Activated CD8-positive, alpha-beta memory T cell treated with anti-CD3 and anti-CD28 coated beads, Interleukin-2, amount 50 U/mL, for 24 hours (primary cell): Measurements from ENCODE around the gene IQCH.

ENCODE experiments used
- DNase-seq: peaks from one replicate; pipeline ENCODE4 v3.0.0-alpha.2; 2020; ENCODE audit errors: extremely low read depth

Gene IQCH

DNA sequence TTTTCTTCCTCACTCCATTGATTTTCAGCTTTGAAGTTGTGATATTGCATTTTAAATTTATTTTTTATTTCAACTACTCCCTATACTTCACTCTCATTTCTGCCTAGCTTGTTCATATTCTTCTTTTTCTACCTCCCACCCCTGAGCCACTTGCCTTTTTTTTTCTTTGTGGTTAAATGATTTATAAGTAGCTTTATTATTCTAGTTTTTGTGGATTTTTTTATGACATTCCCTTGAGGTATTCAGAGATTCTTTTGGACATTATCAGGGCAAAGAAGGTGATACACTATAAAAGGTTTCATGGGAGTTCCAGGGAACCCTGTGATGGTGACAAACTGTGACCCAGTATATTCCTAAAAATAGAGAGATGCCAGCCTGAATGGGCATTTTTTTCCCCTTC is 269.6 kb downstream of the IQCH start:
- DNase-seq: no peak

DNA sequence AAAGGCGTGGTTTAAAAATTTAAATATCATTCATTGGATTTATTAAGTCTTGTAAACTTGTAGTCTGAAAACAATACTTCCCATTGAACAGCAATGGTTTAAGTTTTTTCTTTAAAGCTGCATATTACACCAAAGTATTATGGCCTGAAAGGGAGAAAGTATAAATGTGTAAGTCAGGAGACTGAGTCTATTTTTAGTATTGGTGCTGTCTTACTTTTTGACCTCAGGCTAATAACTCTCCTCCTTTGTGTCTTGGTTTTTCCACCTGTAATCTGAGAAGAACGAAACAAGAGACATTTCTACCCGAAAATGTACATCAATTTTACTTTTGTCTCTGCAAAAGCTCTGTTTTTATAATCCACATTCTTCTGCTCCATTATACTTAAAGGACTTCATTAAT is 273.9 kb downstream of the IQCH start:
- no peak for DNase-seq

DNA sequence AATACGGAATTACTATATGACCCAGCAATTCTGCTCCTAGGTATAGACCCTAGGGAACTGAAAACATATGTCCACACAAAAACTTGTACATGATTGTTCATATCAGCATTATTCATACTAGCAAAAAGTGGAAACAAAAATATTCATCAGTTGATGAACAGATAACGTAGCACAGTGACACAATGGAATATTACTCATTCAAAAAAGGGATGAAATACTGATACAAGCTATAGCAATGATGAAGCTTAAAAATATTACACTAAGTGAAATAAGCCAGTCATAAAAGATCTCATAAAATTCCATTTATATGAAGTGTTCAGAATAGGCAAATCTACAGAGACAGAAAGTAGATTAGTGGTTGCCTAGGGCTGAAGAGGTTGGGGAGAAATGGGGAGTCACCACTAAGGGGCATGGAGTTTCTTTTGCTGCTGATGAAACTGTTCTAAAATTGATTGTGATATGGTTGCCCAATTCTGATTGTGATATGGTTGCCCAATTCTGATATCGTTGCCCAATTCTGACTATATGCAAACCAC is 276.9 kb downstream of the IQCH start:
- no peak for DNase-seq

DNA sequence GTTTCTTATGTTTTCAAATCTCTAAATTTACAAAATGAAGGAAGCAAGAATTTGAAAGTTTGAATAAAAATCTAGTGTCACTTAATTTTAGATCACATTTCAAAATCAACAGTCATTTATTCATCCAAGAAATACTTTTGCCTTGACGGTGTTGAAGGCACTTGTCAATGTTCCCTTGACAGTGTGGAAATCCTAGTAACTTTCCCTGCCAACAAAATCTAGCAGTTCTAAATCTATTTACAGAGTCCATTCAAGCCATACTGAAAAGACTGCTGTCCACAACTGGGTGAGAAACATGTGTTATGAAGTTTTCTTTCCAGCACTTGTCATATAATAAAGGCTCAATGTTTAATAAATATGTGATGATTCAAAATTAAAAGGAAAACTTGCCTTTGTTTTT is 279.3 kb downstream of the IQCH start:
- no peak for DNase-seq

DNA sequence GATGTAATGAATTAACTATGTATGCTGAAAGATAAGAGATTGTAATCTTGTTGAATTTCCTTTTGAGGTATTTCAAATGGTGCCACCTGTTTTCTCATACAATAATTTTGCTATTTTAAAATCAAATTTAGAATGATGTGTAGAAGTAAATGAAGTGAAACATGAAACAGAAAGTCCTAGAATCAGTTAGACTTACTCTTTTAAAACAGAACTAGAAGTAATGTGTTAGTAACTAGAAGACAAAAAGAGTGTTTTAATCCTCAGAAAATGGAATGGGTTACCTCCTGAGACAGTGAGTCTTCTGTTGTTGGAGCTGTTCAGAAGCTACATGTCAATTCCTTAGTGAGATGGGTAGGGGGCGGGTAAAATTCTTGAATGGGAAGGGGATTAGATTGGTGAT is 279.8 kb downstream of the IQCH start:
- DNase-seq: no peak

DNA sequence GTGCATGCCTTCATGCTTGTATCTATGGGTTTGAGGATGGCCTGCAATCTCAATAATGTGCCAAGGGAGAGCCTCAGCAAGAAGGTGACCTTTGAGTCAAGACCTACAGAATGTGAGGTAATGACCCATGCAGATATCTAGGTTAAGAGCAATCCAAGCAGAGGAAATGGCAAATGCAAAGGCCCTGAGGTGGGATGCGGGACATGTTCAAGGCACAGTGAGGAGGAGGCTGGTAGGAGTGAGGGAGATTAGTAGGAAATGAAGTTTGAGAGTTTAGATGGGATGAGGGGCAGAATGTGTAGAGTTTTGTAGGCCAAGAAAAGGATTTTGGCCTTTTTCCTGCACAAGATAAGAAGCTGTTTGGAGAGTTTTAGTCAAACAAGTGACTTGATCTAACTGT is 283.2 kb downstream of the IQCH start:
- no peak for DNase-seq

DNA sequence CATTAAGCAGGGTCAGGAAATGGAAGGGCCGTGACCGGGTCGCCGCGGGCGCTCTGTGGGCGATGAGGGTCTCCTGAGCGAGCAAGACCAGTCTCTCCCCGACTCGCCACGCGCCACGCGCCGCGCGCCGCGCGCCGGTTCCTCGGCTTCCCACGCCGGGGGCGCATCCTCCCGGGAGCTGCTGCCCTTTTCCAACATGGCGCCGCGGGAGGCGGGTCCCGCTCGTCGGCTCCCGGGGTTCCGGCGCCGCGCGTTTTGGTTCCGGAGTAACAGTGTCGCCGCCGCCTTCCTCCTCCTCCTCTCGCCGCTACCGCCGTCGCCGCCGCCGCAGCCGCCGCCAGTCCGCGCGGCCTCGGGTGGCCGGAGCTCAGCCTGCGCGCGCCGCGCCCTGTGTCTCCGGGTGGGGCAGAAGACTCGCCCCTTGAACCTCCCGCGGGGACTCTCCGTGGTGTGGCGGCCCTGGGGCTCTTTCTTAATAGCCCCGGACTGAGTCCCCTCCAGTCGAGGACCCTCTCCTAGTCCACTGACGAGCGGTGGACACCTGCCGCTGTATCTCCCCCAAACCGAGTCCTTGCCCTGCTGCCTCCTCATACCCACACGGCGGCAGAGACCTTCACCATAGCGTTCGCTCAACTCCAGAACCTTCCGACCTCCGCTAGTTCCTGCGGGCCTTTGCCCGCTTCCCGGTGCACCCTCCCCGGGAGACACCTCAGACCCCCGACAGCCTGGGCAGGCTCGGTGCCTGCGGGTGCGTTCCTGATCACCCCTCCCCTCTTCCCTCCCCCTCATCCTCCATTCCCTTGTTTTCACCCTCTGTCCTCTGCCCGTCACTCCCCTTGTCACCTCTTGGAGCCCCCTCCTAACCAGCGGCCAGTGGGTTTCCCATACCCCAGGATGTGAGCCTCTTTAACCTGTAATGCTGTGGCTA is 288.1 kb downstream of the IQCH start, which contains the start of gene MAP2K5:
MAP2K5 (plus strand) TSS at position 284 of the 928 bp plus-strand sequence; CDS start at position 917, 633 bp downstream.
- DNase-seq: peak; percentile 41

DNA sequence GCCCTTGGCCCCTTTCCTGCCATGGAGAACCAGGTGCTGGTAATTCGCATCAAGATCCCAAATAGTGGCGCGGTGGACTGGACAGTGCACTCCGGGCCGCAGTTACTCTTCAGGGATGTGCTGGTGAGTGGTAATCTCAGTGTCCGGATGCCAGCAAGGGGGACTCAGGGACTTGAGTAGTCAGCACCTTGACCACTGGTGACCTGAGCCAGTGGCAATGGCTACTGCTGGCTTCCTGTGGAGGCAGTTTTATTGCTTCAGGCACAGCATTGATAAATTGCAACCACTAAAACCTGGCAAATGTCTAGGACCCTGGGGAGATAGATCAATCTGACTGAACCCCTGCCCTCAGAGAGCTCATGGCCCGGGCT is 288.7 kb downstream of the IQCH start:
- no peak for DNase-seq

DNA sequence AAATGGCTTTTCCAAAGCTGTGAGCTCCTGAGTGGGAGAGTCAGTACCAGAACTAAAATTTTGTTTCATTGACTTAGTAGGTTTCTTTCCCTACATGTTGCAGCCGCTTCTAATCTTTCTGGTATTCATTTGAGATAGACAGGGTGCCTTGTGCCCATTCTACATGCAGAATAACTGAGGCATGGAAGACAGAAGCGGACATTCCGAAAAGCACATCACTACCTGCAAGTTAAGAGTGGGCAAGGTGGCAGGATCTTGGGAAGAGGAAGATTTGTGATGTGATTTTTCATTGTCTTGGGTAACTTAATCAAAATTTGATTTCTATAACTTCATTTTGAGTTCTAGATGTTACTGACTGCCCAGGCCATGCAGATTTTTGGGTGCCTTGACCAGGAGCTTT is 289.9 kb downstream of the IQCH start:
- DNase-seq: no peak

DNA sequence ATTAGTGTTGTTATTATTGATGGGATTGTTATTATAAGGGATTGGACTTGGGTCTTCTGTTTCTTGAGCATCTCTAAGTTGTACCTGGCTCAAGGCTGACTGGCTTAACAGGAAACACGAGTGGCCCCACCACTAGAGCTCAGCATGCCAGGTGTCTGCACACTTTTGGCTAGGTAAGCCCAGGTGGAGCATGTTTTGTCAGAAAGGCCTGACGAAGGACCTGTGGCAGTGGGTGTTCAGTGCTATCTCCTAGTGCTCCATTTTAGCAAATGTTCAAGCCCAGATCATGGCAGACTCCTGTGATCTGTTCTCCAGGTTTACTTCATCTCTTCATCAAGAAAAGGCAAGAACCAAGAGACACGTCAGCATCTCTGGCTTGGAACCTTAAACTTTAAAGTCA is 291.3 kb downstream of the IQCH start:
- no peak for DNase-seq

DNA sequence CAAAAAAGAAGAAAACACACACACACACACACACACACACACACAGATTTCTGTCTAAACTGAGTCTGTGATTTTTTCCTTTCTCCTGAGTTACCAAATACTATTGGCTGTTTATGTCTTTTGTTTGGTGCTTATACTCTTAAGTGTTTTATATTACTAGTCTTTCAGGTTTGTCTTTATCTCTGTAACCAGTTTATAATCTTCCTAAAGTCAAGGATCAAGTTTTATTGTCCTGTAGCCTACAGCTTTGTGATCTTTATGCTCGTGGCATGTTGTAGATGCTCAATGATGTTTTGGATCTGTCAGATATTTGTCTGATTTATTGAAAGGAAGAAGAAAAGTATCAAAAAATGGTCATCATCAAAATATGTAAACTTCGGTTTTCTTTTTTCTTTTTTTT is 292.5 kb downstream of the IQCH start:
- DNase-seq: no peak

DNA sequence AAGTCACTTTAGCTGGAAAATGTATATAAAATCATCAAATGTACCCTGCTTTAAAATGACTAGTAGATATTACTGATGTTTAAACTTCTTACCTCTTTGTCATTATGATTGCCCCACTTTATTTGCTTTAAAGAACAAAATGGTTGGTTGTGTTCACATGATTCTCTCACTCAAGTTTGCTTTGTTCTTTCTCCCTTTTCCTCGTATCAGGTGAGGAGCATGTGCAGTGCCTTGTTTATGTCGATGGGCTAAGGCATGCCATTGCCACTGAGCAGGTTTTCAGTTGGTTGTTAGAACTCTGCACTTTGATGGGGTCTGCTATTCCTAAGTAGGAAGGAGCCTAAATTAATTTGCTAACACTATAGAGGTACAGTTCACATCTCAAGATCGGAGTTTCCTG is 293.2 kb downstream of the IQCH start:
- DNase-seq: no peak

DNA sequence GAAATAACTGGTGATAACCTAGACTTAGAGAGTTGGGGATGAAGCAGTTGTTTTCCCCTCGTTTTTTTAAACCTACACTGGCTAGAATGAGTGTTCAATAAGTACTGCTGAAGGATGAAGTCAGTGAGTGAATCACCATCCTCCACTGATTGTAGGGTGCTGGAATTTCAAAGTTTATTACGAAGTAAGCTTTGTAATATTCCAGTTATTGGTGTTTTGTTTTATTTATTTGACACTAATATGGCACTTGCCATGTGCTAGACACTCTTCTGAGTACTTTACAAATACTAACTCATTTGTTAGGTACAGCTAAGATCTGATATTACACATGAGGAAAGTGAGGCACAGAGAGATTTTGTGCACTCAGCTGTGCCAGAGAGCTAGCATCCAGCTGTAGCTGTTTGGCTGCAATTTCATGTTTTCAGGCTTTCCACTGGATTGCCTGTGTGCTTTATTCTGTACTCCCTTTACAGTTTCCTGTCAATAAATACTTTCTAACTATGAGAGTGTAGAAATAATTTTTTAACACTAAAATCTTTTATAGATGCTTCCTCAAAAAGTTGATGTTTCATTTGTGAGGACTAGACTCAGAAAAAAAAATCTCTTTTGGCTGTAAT is 293.8 kb downstream of the IQCH start:
- DNase-seq: no peak

DNA sequence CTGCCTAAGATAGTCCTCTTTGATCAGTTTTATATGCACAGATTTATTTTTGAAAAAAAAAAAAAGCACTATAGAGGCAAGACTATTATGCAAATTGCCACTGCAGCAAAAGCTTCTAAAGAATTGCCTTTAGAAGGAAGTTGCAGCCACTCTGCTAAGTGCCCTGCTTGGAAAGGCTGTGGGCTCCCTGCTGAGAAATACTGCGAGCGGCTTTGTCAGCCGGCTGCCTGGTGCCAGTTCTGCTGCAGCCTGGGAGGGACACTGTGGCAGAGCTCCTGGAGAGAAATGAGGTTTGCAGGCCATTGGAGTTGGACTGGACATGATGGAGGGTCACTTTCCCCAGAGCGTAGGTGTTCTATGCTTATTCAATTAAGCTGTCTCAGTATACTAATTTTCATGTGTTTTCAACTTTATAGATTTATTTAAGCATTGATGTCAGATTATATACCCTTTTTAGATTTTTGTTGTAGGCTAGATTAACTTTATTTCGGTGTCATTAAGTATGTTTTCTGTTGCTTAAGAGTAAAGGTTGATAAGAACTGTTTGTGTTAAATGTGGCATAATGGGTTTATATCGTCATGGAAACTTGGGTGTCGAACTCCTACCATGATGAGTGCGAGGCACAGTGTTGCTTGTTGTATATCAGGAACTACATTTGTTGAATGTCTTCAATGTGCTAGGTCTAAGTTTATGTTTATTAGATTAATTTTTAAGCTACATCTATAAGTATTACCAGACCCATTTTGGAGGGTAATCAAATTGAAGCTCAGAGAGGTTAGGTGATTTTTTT is 294.5 kb downstream of the IQCH start:
- DNase-seq: no peak

DNA sequence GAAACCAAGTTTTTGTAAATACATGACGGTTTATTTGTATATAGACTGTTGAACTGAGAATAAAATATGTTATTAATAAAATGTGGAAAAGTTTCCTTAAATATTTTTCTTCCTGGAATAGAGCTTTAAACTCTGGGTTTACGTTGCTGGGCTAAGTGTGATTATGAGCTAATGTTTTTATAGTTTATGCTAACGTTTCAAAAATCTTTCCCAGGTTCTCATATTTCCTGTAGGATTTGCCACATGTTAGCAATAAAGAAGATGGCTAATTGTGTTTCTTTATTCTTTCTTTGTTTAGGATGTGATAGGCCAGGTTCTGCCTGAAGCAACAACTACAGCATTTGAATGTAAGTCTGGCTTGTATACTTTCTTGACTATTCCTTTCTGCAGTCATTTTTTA is 295.1 kb downstream of the IQCH start:
- no peak for DNase-seq

DNA sequence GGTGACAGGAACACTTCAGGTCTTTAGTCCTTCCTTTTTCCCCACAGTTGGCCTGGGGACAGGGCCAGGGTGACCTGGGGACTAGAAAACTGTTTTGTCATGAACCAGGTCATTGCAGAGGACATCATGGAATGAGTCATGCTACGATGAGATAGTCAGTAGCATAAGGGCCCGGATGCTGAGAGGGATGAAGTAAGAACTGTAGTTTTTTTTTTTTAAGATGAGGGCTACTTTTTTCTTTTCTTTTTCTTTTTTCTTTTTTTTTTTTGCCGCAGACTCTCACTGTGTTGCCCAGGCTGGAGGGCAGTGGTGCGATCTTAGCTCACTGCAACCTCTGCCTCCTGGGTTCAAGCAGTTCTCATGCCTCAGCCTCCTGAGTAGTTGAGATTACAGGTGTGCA is 295.9 kb downstream of the IQCH start:
- DNase-seq: no peak

DNA sequence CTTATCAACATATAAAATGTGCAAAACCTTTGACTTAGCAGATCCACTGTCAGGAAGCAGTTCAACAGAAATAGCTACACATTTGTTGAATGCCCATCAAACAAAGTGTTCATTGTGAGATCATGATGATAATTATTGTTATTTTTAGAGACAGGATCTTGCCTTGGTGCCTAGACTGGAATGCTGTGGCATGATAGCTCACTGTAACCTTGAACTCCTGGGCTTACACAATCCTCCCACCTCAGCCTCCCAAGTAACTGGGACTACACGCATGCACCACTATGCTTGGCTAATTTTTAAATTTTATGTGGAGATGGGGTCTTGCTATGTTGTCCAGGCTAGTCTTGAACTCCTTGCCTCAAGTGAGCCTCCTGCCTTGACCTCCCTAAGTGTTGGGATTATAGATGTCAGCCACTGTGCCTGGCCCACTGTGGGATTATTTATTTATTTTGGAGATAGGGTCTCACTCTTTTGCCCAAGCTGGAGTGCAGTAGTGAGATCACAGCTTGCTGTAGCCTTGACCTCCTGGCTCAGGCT is 296.7 kb downstream of the IQCH start:
- no peak for DNase-seq
